Osteoblast (primary cell): ENCODE results near the gene BCL2. TPM values are rescaled to one million over a fixed set of nuclear protein-coding genes. Genes with fewer than 3 reads are reported as not detected.

ENCODE experiments used
- DNase-seq: peaks from one replicate; pipeline ENCODE4 v3.0.0; 2011; ENCODE audit warnings: low spot score, mixed read lengths; ENCODE audit not compliant: insufficient read length; ENCODE audit errors: missing footprints
- H2AFZ ChIP-seq: 2 replicates; pipeline ENCODE4 v1.6.0; 2011; ENCODE audit warnings: mild to moderate bottlenecking, low read length
- H3K27ac ChIP-seq: 2 replicates; pipeline ENCODE4 v1.5.1; 2011; ENCODE audit warnings: mild to moderate bottlenecking, low read depth, low read length, moderate library complexity
- H3K27me3 ChIP-seq: 2 replicates; pipeline ENCODE4 v1.6.0; 2012; ENCODE audit warnings: mild to moderate bottlenecking, control low read depth, inconsistent platforms, low read length, moderate library complexity; ENCODE audit not compliant: insufficient read depth
- H3K36me3 ChIP-seq: 2 replicates; pipeline ENCODE4 v1.5.1; 2011; ENCODE audit warnings: mild to moderate bottlenecking, low read length, control low read depth, moderate library complexity; ENCODE audit not compliant: insufficient read depth
- H3K4me1 ChIP-seq: 2 replicates; pipeline ENCODE4 v1.5.1; 2011; ENCODE audit warnings: mild to moderate bottlenecking, low read length, control low read depth, moderate library complexity; ENCODE audit not compliant: insufficient read depth
- H3K4me2 ChIP-seq: 2 replicates; pipeline ENCODE4 v1.6.0; 2011; ENCODE audit warnings: mild to moderate bottlenecking, low read length; ENCODE audit not compliant: insufficient read depth
- H3K4me3 ChIP-seq: fragments of 200-600 bp; sonication (generic); 3 replicates; pipeline ENCODE4 v1.5.1; 2012; ENCODE audit warnings: mild to moderate bottlenecking, low read length, inconsistent platforms; ENCODE audit not compliant: insufficient read depth
- H3K79me2 ChIP-seq: 2 replicates; pipeline ENCODE4 v1.6.0; 2012; ENCODE audit warnings: mild to moderate bottlenecking, low read length, control low read depth, inconsistent platforms; ENCODE audit not compliant: insufficient read depth
- H3K9me3 ChIP-seq: 2 replicates; pipeline ENCODE4 v1.5.1; 2011; ENCODE audit warnings: low read depth, low read length, control low read depth
- H4K20me1 ChIP-seq: 2 replicates; pipeline ENCODE4 v1.6.0; 2012; ENCODE audit warnings: mild to moderate bottlenecking, low read length, control low read depth; ENCODE audit not compliant: insufficient read depth
- CTCF ChIP-seq: IDR thresholded peaks from 2 replicates; pipeline ENCODE4 v1.5.1; 2011; ENCODE audit warnings: mild to moderate bottlenecking, low read depth, low read length, moderate library complexity; ENCODE audit errors: extremely low read depth
- total RNA-seq: library from RNA; depleted of rRNA; stranded (reverse); fragments of >200 nt; gene quantifications from 2 replicates; pipeline ENCODE4 v1.2.3, GENCODE V29; 2012

The BCL2 gene
- total RNA-seq, 1 donor, result 11.9 TPM

GRCh38 chr18:63258749-63259566 lies 60.6 kb downstream of the BCL2 start:
- Histone ChIP-seq H3K36me3 (no peaks in the 10 kb centered on the region), H4K20me1 (no peaks in the 10 kb centered on the region), H3K9me3 (no peaks in the 10 kb centered on the region), H3K27ac (no peak overlapping the region), H2AFZ (no peak overlapping the region), H3K4me1 (peaks cover 1% of the 10 kb centered on the region), H3K4me3 (no peak overlapping the region), H3K4me2 (no peak overlapping the region), H3K79me2 (no peaks in the 10 kb centered on the region), H3K27me3 (no peaks in the 10 kb centered on the region)
- no peak for DNase-seq
- no peak for TF ChIP-seq CTCF

DNA sequence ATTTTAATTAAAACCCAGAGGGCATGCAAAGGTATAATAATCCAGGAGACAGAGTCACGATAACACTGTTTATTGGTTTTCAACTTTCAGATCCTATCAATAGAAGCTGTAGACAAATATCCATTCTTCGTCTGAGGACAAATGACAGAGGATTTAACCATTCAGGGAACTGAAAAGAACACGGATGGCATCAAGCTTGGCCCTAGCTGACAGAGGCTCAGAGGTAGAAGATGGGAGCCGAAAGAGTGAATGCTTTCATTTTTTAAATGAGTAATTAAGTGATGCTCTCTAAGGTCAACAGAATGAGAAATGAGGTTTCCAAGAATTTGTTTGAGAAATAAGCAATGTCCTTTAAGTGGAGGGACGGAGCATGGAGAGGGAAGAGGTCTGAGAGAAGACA lies 62.1 kb downstream of the BCL2 start:
- H3K4me2 ChIP-seq, result no peak overlapping the region
- no peaks in the 10 kb centered on the region for H3K79me2 ChIP-seq
- TF ChIP-seq CTCF, result no peak
- H3K4me3 ChIP-seq, result no peak overlapping the region
- H3K36me3 ChIP-seq, result no peaks in the 10 kb centered on the region
- no peaks in the 10 kb centered on the region for H3K9me3 ChIP-seq
- H2AFZ ChIP-seq, result no peak overlapping the region
- no peak for DNase-seq
- peaks cover 11% of the 10 kb centered on the region for H3K4me1 ChIP-seq
- H4K20me1 ChIP-seq, result no peaks in the 10 kb centered on the region
- H3K27ac ChIP-seq, result no peak overlapping the region
- H3K27me3 ChIP-seq, result peaks cover 6% of the 10 kb centered on the region

DNA sequence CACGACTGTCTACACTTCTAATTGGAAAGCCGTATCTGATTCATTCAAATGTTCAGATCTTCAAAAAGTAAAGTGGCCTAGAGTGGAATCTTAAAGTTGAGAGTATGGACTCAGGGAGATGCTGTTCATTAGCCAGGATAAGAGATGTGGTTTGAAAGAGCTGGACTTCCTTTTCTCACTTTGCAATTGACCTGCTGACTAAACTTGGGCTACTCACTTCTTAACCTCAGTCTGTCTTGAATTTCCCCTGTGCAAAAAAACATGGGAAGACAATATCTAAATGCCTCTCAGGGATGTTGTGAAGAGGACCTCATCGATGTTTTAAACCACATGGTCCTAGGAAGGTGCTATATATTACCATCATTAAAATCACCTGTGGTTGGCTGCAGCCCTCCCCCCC lies 64.1 kb downstream of the BCL2 start:
- peaks cover 8% of the 10 kb centered on the region for H3K27me3 ChIP-seq
- H3K27ac ChIP-seq, result no peak overlapping the region
- H2AFZ ChIP-seq, result no peak overlapping the region
- no peaks in the 10 kb centered on the region for H3K36me3 ChIP-seq
- TF ChIP-seq CTCF, result no peak
- no peak for DNase-seq
- H3K9me3 ChIP-seq, result no peaks in the 10 kb centered on the region
- no peak overlapping the region for H3K4me3 ChIP-seq
- no peaks in the 10 kb centered on the region for H3K79me2 ChIP-seq
- no peak overlapping the region for H3K4me2 ChIP-seq
- peaks cover 11% of the 10 kb centered on the region for H3K4me1 ChIP-seq
- no peaks in the 10 kb centered on the region for H4K20me1 ChIP-seq

- Histone ChIP-seq H3K4me1 (peaks cover 11% of the 10 kb centered on the region), H3K36me3 (no peaks in the 10 kb centered on the region), H3K9me3 (no peaks in the 10 kb centered on the region), H2AFZ (no peak overlapping the region), H3K79me2 (no peaks in the 10 kb centered on the region), H3K4me3 (no peak overlapping the region), H3K27me3 (peaks cover 8% of the 10 kb centered on the region), H4K20me1 (no peaks in the 10 kb centered on the region), H3K4me2 (no peak overlapping the region), H3K27ac (no peak overlapping the region)
- no peak for DNase-seq
- no peak for TF ChIP-seq CTCF
These were observed 64.7 kb downstream of the BCL2 start for GRCh38 chr18:63254716-63255399.
